Keratinocyte (primary cell): ENCODE measurements around the gene MRPS5. TPM values are rescaled to one million over a fixed set of nuclear protein-coding genes. Genes with fewer than 3 reads are reported as not detected.

Experiments
- DNase-seq: peaks from one replicate; pipeline ENCODE4 v3.0.0-alpha.2; 2011; ENCODE audit warnings: low read depth, missing footprints, low spot score
- FAIRE-seq: peaks from 2 replicates; lab custom pipeline; 2011; peaks lifted over from hg19 to GRCh38; lab: Jason Lieb, UNC
- H2AFZ ChIP-seq: 2 replicates; pipeline ENCODE4 v1.6.0; 2012; ENCODE audit warnings: low read length, control low read depth, inconsistent platforms; ENCODE audit not compliant: control insufficient read depth
- H3K27ac ChIP-seq: 2 replicates; pipeline ENCODE4 v1.5.1; 2011; ENCODE audit warnings: low read length; ENCODE audit not compliant: control insufficient read depth, insufficient read depth
- H3K27me3 ChIP-seq: 3 replicates; pipeline ENCODE4 v1.6.0; 2011; ENCODE audit warnings: low read length; ENCODE audit not compliant: control insufficient read depth, insufficient read depth; ENCODE audit errors: extremely low read depth
- H3K36me3 ChIP-seq, 2 experiments: 2 replicates in 1 of 2; 3 replicates in 1 of 2; pipeline ENCODE4 v1.5.1; 2011; ENCODE audit warnings: low read length in 2 of 2, mild to moderate bottlenecking in 1 of 2; ENCODE audit not compliant: control insufficient read depth in 2 of 2, insufficient read depth in 2 of 2; ENCODE audit errors: extremely low read depth in 1 of 2
- H3K4me1 ChIP-seq: 3 replicates; pipeline ENCODE4 v1.5.1; 2011; ENCODE audit warnings: low read length; ENCODE audit not compliant: control insufficient read depth, insufficient read depth; ENCODE audit errors: extremely low read depth
- H3K4me2 ChIP-seq: 3 replicates; pipeline ENCODE4 v1.6.0; 2011; ENCODE audit warnings: low read depth, low read length; ENCODE audit not compliant: control insufficient read depth, insufficient read depth; ENCODE audit errors: extremely low read depth
- H3K4me3 ChIP-seq, 3 experiments: fragments of 200-600 bp in 1 of 3; sonication (generic) in 1 of 3; 2 replicates in 2 of 3; 3 replicates in 1 of 3; pipeline ENCODE4 v1.5.1; 2011 to 2016; ENCODE audit warnings: low read length in 3 of 3, mild to moderate bottlenecking in 3 of 3, control low read depth in 2 of 3, inconsistent platforms in 1 of 3, low read depth in 1 of 3, mixed read lengths in 1 of 3, mixed run types in 1 of 3, moderate library complexity in 1 of 3; ENCODE audit not compliant: control insufficient read depth in 2 of 3, insufficient read depth in 2 of 3; ENCODE audit errors: extremely low read depth in 1 of 3
- H3K79me2 ChIP-seq: 2 replicates; pipeline ENCODE4 v1.6.0; 2012; ENCODE audit warnings: low read length; ENCODE audit not compliant: control insufficient read depth, insufficient read depth
- H3K9ac ChIP-seq: 3 replicates; pipeline ENCODE4 v1.6.0; 2011; ENCODE audit warnings: low read length; ENCODE audit not compliant: control insufficient read depth, insufficient read depth; ENCODE audit errors: extremely low read depth
- H3K9me1 ChIP-seq: 3 replicates; pipeline ENCODE4 v1.6.0; 2011; ENCODE audit warnings: low read length; ENCODE audit not compliant: control insufficient read depth, insufficient read depth; ENCODE audit errors: extremely low read depth
- H3K9me3 ChIP-seq: 2 replicates; pipeline ENCODE4 v1.5.1; 2012; ENCODE audit warnings: low read depth, low read length; ENCODE audit not compliant: control insufficient read depth
- H4K20me1 ChIP-seq: 3 replicates; pipeline ENCODE4 v1.6.0; 2011; ENCODE audit warnings: low read length; ENCODE audit not compliant: control insufficient read depth, insufficient read depth; ENCODE audit errors: extremely low read depth
- EZH2 ChIP-seq: IDR thresholded peaks from one replicate; pipeline ENCODE4 v1.6.1; 2012; ENCODE audit warnings: inconsistent platforms, mild to moderate bottlenecking, low read length, moderate library complexity
- dilution Hi-C: fragments of 300-500 bp; cut with MboI; formaldehyde crosslinking; loops from one replicate; pipeline ENCODE4 v1.7.0; 2020; ENCODE audit warnings: low sequenced_read_pairs; ENCODE audit not compliant: extremely low pct_ligation_motif_present
- polyA plus RNA-seq, 5 experiments: library from polyadenylated mRNA; depleted of rRNA in 3 of 5; stranded (reverse) in 3 of 5; stranded (forward) in 1 of 5; unstranded in 1 of 5; fragments of >200 nt; gene quantifications; 1 replicate in 1 of 5; 2 replicates in 3 of 5; 3 replicates in 1 of 5; pipeline versions ENCODE4 v1.2.1 to v1.2.3, GENCODE V29; 2011 to 2012; ENCODE audit warnings: missing spikeins in 2 of 5, low read depth in 1 of 5, low replicate concordance in 1 of 5
- TF ChIP-seq, protein P1 (sequence below), 3 experiments: IDR thresholded peaks in 1 of 3; conservative IDR thresholded peaks in 1 of 3; optimal IDR thresholded peaks in 1 of 3; 2 replicates in 2 of 3; 3 replicates in 1 of 3; pipeline versions ENCODE3 to v1.5.1; 2011; ENCODE audit warnings: low read length in 3 of 3, mild to moderate bottlenecking in 3 of 3, moderate library complexity in 2 of 3, control low read depth in 1 of 3, inconsistent platforms in 1 of 3; ENCODE audit not compliant: insufficient read depth in 2 of 3; ENCODE audit errors: extremely low read depth in 1 of 3

The MRPS5 gene
- polyA plus RNA-seq, 1 donor (not counting 4 experiments of a cell fraction or from before 2014, with no cell fraction given) = 64.9 TPM

DNA sequence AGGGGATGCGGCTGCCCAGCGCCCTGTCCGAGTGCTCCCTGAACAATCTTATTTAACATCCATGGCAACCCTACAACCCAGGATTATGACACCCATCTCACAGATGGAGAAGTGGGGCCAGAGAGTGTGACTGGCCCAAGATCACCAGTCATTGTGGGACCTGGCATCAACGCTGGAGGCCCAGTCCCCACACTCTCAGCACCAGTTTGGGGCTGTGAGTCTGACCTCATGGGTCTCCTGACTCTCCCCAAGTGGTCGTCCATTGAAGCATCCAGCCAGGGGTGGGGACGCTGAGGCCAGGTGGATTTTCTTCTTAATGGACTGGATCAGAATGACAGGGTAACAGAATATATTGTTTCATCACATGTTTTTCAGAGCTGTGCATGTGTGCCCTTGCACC lies 71.6 kb downstream of the MRPS5 start:
- Histone ChIP-seq H2AFZ (no peak overlapping the region), H3K36me3 (no peaks in the 10 kb centered on the region), H3K4me2 (no peak overlapping the region), H4K20me1 (no peaks in the 10 kb centered on the region), H3K9me1 (no peaks in the 10 kb centered on the region), H3K9me3 (no peaks in the 10 kb centered on the region), H3K27me3 (peaks cover 17% of the 10 kb centered on the region), H3K27ac (no peak overlapping the region), H3K9ac (no peak overlapping the region), H3K4me3 (no peak overlapping the region), H3K4me1 (peaks cover 4% of the 10 kb centered on the region), H3K79me2 (no peaks in the 10 kb centered on the region)
- dilution Hi-C loops = no loop called here
- no peak for DNase-seq
- no peak for TF ChIP-seq EZH2
- TF ChIP-seq, protein P1, sequence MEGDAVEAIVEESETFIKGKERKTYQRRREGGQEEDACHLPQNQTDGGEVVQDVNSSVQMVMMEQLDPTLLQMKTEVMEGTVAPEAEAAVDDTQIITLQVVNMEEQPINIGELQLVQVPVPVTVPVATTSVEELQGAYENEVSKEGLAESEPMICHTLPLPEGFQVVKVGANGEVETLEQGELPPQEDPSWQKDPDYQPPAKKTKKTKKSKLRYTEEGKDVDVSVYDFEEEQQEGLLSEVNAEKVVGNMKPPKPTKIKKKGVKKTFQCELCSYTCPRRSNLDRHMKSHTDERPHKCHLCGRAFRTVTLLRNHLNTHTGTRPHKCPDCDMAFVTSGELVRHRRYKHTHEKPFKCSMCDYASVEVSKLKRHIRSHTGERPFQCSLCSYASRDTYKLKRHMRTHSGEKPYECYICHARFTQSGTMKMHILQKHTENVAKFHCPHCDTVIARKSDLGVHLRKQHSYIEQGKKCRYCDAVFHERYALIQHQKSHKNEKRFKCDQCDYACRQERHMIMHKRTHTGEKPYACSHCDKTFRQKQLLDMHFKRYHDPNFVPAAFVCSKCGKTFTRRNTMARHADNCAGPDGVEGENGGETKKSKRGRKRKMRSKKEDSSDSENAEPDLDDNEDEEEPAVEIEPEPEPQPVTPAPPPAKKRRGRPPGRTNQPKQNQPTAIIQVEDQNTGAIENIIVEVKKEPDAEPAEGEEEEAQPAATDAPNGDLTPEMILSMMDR (optimal IDR thresholded peaks at IDR 0.05 in 1 of 3, IDR thresholded peaks at IDR 0.05 in 1 of 3, conservative IDR thresholded peaks at IDR 0.05 in 1 of 3; ENCODE audit: extremely low read depth in 1 of 3, insufficient read depth in 2 of 3, low read length in 3 of 3) = no peak
- FAIRE-seq = no peak

DNA sequence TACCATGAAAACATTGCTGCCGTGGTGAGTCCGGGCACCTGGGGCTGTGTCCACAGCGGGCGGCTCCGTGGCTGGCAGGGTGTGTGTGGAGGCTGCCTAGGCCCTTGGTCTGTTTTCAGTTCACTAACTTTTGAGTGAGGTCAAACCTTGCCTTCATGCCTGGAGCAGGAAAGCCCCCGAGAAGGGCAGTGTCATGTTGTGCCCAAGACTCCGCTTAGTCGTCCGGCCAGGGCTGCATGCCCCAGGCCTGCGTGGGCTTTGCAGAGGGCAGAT lies 72.0 kb downstream of the MRPS5 start:
- Histone ChIP-seq H3K4me1 (peaks cover 4% of the 10 kb centered on the region), H2AFZ (no peak overlapping the region), H3K27me3 (peaks cover 17% of the 10 kb centered on the region), H3K9me3 (no peaks in the 10 kb centered on the region), H3K36me3 (no peaks in the 10 kb centered on the region), H3K4me3 (no peak overlapping the region), H3K27ac (no peak overlapping the region), H3K9me1 (no peaks in the 10 kb centered on the region), H3K79me2 (no peaks in the 10 kb centered on the region), H3K9ac (no peak overlapping the region), H3K4me2 (no peak overlapping the region), H4K20me1 (no peaks in the 10 kb centered on the region)
- no peak for DNase-seq
- TF ChIP-seq, protein P1 (optimal IDR thresholded peaks at IDR 0.05 in 1 of 3, IDR thresholded peaks at IDR 0.05 in 1 of 3, conservative IDR thresholded peaks at IDR 0.05 in 1 of 3; ENCODE audit: extremely low read depth in 1 of 3, insufficient read depth in 2 of 3, low read length in 3 of 3) = no peak
- TF ChIP-seq EZH2 = no peak
- FAIRE-seq = no peak
- dilution Hi-C loops = no loop called here
